Measurements from ENCODE around the gene H2AZ1.
A peak's percentile ranks its signal among the peaks of the same experiment; 100 is the strongest.

Gene H2AZ1

DNA sequence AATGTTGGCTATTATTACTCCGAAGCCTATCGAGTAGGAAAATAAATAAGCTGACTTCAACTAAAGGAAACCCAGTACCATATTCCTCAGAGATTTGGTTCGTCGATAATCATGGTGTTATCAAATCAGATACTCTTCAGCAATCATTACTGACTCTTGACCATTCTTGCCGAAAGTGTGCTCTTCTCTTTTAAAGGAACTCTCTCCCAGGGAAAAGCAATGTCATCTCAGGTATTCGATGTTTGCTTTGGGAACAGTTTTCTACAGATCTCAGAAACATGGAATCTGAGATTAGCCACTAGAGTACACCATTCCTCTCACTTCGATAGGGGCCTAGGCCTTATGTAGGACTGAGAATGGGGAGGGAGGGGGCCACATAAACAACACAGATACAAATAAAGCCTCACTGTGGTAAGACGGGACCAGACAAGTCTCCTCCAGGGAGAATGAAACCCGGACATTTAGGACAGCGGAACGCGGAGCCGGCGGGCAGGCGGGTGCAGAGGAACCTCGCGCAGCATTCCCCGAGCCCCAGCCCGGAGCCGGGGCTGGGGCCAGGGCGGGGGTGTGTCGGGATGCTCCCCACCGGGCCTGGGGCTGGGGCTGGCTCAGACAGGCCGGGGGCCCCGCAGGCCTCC, 4.2 kb downstream of the H2AZ1 start:
- H3K27ac ChIP-seq (ENCODE audit: low read depth, low read length), result peak overlapping the region; percentile 91
- H4K8ac ChIP-seq (ENCODE audit: low read depth, low read length), result peak overlapping the region; percentile 61
- no peak overlapping the region for H3K18ac ChIP-seq (ENCODE audit: low read length)
- H3K27me3 ChIP-seq (ENCODE audit: insufficient read depth, low read length), result no peaks in the 10 kb centered on the region
- H3K4ac ChIP-seq (ENCODE audit: low read depth, low read length), result peak overlapping the region; percentile 72
- H3K79me1 ChIP-seq (ENCODE audit: low read length), result peaks cover 21% of the 10 kb centered on the region
- peak overlapping the region; percentile 29 for H4K91ac ChIP-seq (ENCODE audit: low read depth, low read length)
- no peak overlapping the region for H3K23ac ChIP-seq (ENCODE audit: low read length)
- H2BK12ac ChIP-seq (ENCODE audit: low read length), result no peak overlapping the region
- WGBS (ENCODE audit: extremely low coverage, insufficient coverage, insufficient read length), result no CpG with 5 or more reads among the region's 25 CpGs
- peak overlapping the region; percentile 86 for H3K4me3 ChIP-seq (ENCODE audit: low read depth, low read length)
- peak overlapping the region; percentile 44 for H3K9ac ChIP-seq (ENCODE audit: low read length)
- H2AFZ ChIP-seq (ENCODE audit: insufficient read depth, low read length, poor library complexity), result peak overlapping the region; percentile 77
- H3K79me2 ChIP-seq (ENCODE audit: control insufficient read depth, insufficient read depth, low read length, poor library complexity), result peaks cover 23% of the 10 kb centered on the region
- no peak overlapping the region for H2AK5ac ChIP-seq (ENCODE audit: low read length)
- peak overlapping the region; percentile 71 for H4K12ac ChIP-seq (ENCODE audit: low read depth, low read length)
- H2BK120ac ChIP-seq (ENCODE audit: insufficient read depth, low read length, poor library complexity), result peak overlapping the region; percentile 13
- peak overlapping the region; percentile 50 for H3K4me2 ChIP-seq (ENCODE audit: low read length)
- peaks cover 0 to 3% of the 10 kb centered on the region in 2 experiments for H3K4me1 ChIP-seq (ENCODE audit: control insufficient read depth in 1 of 2, insufficient read depth in 2 of 2, low read length in 2 of 2)
- H3K14ac ChIP-seq (ENCODE audit: low read length), result peak overlapping the region; percentile 43
- peak; percentile 38 to 61 for DNase-seq
- no peaks in the 10 kb centered on the region for H3K9me3 ChIP-seq (ENCODE audit: insufficient read depth, low read depth, low read length)
- H2BK5ac ChIP-seq (ENCODE audit: low read depth, low read length, poor library complexity), result peak overlapping the region; percentile 53
- H3K36me3 ChIP-seq (ENCODE audit: control insufficient read depth in 1 of 2, insufficient read depth in 2 of 2, low read length in 2 of 2), result peaks cover 0 to 2% of the 10 kb centered on the region in 2 experiments

DNA sequence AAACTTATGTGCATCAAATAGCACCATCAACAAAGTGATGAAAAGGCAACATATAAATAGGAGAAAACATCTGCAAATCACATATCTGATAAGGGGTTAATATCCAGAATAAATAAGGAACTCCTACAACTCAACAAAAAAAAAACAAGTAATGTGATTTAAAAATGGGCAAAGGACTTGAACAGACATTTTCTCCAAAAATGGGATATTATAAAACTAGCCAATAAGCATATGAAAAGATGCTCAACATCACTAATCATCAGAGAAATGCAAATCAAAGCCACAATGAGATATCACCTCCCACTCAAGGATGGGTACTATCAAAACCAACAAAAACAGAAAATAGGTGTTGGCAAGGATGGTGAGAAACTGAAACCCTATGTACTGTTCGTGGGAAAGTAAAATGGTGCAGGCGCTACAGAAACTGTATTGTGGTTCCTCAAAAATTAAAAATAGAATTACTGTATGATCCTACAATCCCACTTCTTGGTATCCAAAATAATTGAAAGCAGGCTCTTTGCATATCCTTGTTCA, 6.1 kb downstream of the H2AZ1 start:
- Histone ChIP-seq H3K79me1 (ENCODE audit: low read length) (peaks cover 10% of the 10 kb centered on the region), H3K9me3 (ENCODE audit: insufficient read depth, low read depth, low read length) (no peaks in the 10 kb centered on the region), H3K27ac (ENCODE audit: low read depth, low read length) (no peak overlapping the region), H3K4me3 (ENCODE audit: low read depth, low read length) (no peak overlapping the region), H4K91ac (ENCODE audit: low read depth, low read length) (no peak overlapping the region), H3K14ac (ENCODE audit: low read length) (no peak overlapping the region), H2AK5ac (ENCODE audit: low read length) (no peak overlapping the region), H3K79me2 (ENCODE audit: control insufficient read depth, insufficient read depth, low read length, poor library complexity) (peaks cover 11% of the 10 kb centered on the region), H2BK120ac (ENCODE audit: insufficient read depth, low read length, poor library complexity) (no peak overlapping the region), H2BK5ac (ENCODE audit: low read depth, low read length, poor library complexity) (no peak overlapping the region), H2AFZ (ENCODE audit: insufficient read depth, low read length, poor library complexity) (no peak overlapping the region), H3K27me3 (ENCODE audit: insufficient read depth, low read length) (no peaks in the 10 kb centered on the region), H3K18ac (ENCODE audit: low read length) (no peak overlapping the region), H3K36me3 (ENCODE audit: control insufficient read depth in 1 of 2, insufficient read depth in 2 of 2, low read length in 2 of 2) (peaks cover 0 to 2% of the 10 kb centered on the region in 2 experiments), H2BK12ac (ENCODE audit: low read length) (no peak overlapping the region), H3K23ac (ENCODE audit: low read length) (no peak overlapping the region), H3K9ac (ENCODE audit: low read length) (no peak overlapping the region), H4K12ac (ENCODE audit: low read depth, low read length) (no peak overlapping the region), H3K4me1 (ENCODE audit: control insufficient read depth in 1 of 2, insufficient read depth in 2 of 2, low read length in 2 of 2) (peaks cover 0 to 3% of the 10 kb centered on the region in 2 experiments), H3K4ac (ENCODE audit: low read depth, low read length) (no peak overlapping the region), H4K8ac (ENCODE audit: low read depth, low read length) (no peak overlapping the region), H3K4me2 (ENCODE audit: low read length) (no peak overlapping the region)
- WGBS (ENCODE audit: extremely low coverage, insufficient coverage, insufficient read length), result no CpG with 5 or more reads among the region's 2 CpGs
- no peak for DNase-seq

DNA sequence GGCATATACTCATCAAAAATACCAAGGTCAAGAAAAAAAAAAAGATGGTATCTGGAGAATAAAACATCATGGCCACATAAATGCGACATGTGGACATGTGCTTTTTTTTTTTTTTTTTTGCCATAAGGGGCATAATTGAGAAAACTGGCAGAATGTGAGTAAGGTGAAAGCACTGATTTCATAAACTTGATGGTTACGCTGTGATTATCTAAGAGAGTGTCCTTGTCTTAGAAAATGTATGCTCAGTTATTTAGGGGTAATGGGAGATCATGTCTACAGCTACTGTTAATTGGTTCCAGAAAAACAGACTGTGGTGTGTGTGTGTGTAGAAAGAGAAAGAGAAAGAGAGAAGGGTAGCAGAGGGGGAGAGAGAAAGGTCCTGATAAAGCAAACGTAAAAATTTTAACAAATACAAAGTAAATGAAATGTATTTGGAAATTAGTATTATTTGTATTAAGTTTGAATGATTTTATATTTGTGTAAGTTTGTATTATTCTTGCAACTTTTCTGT, 11.8 kb downstream of the H2AZ1 start:
- Histone ChIP-seq H2BK12ac (ENCODE audit: low read length) (no peak overlapping the region), H3K18ac (ENCODE audit: low read length) (no peak overlapping the region), H3K36me3 (ENCODE audit: control insufficient read depth in 1 of 2, insufficient read depth in 2 of 2, low read length in 2 of 2) (peaks cover 0 to 1% of the 10 kb centered on the region in 2 experiments), H3K9me3 (ENCODE audit: insufficient read depth, low read depth, low read length) (no peaks in the 10 kb centered on the region), H3K27ac (ENCODE audit: low read depth, low read length) (no peak overlapping the region), H3K4me2 (ENCODE audit: low read length) (no peak overlapping the region), H2AFZ (ENCODE audit: insufficient read depth, low read length, poor library complexity) (no peak overlapping the region), H3K14ac (ENCODE audit: low read length) (no peak overlapping the region), H4K12ac (ENCODE audit: low read depth, low read length) (no peak overlapping the region), H4K91ac (ENCODE audit: low read depth, low read length) (no peak overlapping the region), H2AK5ac (ENCODE audit: low read length) (no peak overlapping the region), H2BK120ac (ENCODE audit: insufficient read depth, low read length, poor library complexity) (no peak overlapping the region), H2BK5ac (ENCODE audit: low read depth, low read length, poor library complexity) (no peak overlapping the region), H3K9ac (ENCODE audit: low read length) (no peak overlapping the region), H3K79me1 (ENCODE audit: low read length) (no peaks in the 10 kb centered on the region), H3K4me3 (ENCODE audit: low read depth, low read length) (no peak overlapping the region), H3K79me2 (ENCODE audit: control insufficient read depth, insufficient read depth, low read length, poor library complexity) (no peaks in the 10 kb centered on the region), H3K27me3 (ENCODE audit: insufficient read depth, low read length) (no peaks in the 10 kb centered on the region), H3K23ac (ENCODE audit: low read length) (no peak overlapping the region), H3K4ac (ENCODE audit: low read depth, low read length) (no peak overlapping the region), H4K8ac (ENCODE audit: low read depth, low read length) (no peak overlapping the region), H3K4me1 (ENCODE audit: control insufficient read depth in 1 of 2, insufficient read depth in 2 of 2, low read length in 2 of 2) (no peaks in the 10 kb centered on the region)
- DNase-seq, result no peak
- 100% methylated on average over 1 of the region's 3 CpGs for WGBS (ENCODE audit: extremely low coverage, insufficient coverage, insufficient read length)

DNA sequence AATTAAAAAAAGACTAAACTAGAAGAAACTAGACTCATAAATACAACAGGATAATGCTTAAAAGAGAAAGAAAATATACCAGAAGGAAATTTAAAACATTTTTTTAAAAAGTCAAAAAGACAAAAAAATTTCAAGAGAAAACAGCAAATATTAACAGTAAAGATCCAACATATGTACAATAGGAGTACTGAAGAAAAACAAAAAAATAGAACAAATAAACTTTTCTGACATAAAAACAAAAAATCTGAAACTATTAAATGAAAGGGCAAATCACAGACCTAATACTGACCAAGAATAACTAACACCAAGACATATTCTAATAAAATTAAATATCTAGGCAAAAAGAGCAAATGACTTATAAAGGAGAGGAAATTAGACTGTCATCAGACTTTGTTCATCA, 15.2 kb downstream of the H2AZ1 start:
- no peak overlapping the region for H4K8ac ChIP-seq (ENCODE audit: low read depth, low read length)
- H3K23ac ChIP-seq (ENCODE audit: low read length), result no peak overlapping the region
- H3K9ac ChIP-seq (ENCODE audit: low read length), result no peak overlapping the region
- H3K4me3 ChIP-seq (ENCODE audit: low read depth, low read length), result no peak overlapping the region
- H3K36me3 ChIP-seq (ENCODE audit: control insufficient read depth in 1 of 2, insufficient read depth in 2 of 2, low read length in 2 of 2), result peaks cover 0 to 1% of the 10 kb centered on the region in 2 experiments
- no peak overlapping the region for H3K27ac ChIP-seq (ENCODE audit: low read depth, low read length)
- no peak for DNase-seq
- H4K12ac ChIP-seq (ENCODE audit: low read depth, low read length), result no peak overlapping the region
- no peaks in the 10 kb centered on the region for H3K9me3 ChIP-seq (ENCODE audit: insufficient read depth, low read depth, low read length)
- no peaks in the 10 kb centered on the region for H3K79me1 ChIP-seq (ENCODE audit: low read length)
- no peak overlapping the region for H2BK120ac ChIP-seq (ENCODE audit: insufficient read depth, low read length, poor library complexity)
- no peak overlapping the region for H2AK5ac ChIP-seq (ENCODE audit: low read length)
- no peak overlapping the region for H3K14ac ChIP-seq (ENCODE audit: low read length)
- H3K27me3 ChIP-seq (ENCODE audit: insufficient read depth, low read length), result no peaks in the 10 kb centered on the region
- no peak overlapping the region for H2BK12ac ChIP-seq (ENCODE audit: low read length)
- no peak overlapping the region for H3K4me2 ChIP-seq (ENCODE audit: low read length)
- H3K18ac ChIP-seq (ENCODE audit: low read length), result no peak overlapping the region
- H3K4me1 ChIP-seq (ENCODE audit: control insufficient read depth in 1 of 2, insufficient read depth in 2 of 2, low read length in 2 of 2), result no peaks in the 10 kb centered on the region
- no peak overlapping the region for H3K4ac ChIP-seq (ENCODE audit: low read depth, low read length)
- no peak overlapping the region for H2BK5ac ChIP-seq (ENCODE audit: low read depth, low read length, poor library complexity)
- no peak overlapping the region for H4K91ac ChIP-seq (ENCODE audit: low read depth, low read length)
- no peak overlapping the region for H2AFZ ChIP-seq (ENCODE audit: insufficient read depth, low read length, poor library complexity)
- no peaks in the 10 kb centered on the region for H3K79me2 ChIP-seq (ENCODE audit: control insufficient read depth, insufficient read depth, low read length, poor library complexity)
